Peyer's patch (tissue), 4 donors: ENCODE data around the gene TXNRD2. TPM values are rescaled to one million over a fixed set of nuclear protein-coding genes. Genes with fewer than 3 reads are reported as not detected.

ENCODE experiments used
- DNase-seq, 3 donors: peaks; one replicate each; pipeline ENCODE4 v3.0.0-alpha.2; 2017 to 2019
- H3K27ac ChIP-seq, 4 donors: fragments of 200-600 bp; sonication (generic); one replicate each; pipeline ENCODE4 v1.5.1; 2016 to 2019
- H3K27me3 ChIP-seq, 2 donors: fragments of 200-600 bp; sonication (generic); one replicate each; pipeline ENCODE4 v1.5.1; 2019
- H3K36me3 ChIP-seq, 3 donors: fragments of 200-600 bp; sonication (generic); one replicate each; pipeline ENCODE4 v1.5.1; 2016 to 2019
- H3K4me1 ChIP-seq, 4 donors: fragments of 200-600 bp; sonication (generic); one replicate each; pipeline ENCODE4 v1.5.1; 2016 to 2019
- H3K4me3 ChIP-seq, 4 donors: fragments of 200-600 bp; sonication (generic); 1 replicate in 3 of 4; 2 replicates in 1 of 4; pipeline ENCODE4 v1.5.1; 2016 to 2019; ENCODE audit warnings: mild to moderate bottlenecking in 1 of 4
- H3K9me3 ChIP-seq, 4 donors: fragments of 200-600 bp; sonication (generic); one replicate each; pipeline ENCODE4 v1.5.1; 2016 to 2019; ENCODE audit warnings: mild to moderate bottlenecking in 1 of 4
- POLR2A ChIP-seq, 2 donors: fragments of 450-650 bp; IDR thresholded peaks; one replicate each; pipeline ENCODE4 v1.5.1; 2017; ENCODE audit warnings: antibody characterized with exemption in 2 of 2, mild to moderate bottlenecking in 2 of 2, moderate library complexity in 2 of 2
- total RNA-seq, 4 donors: library from RNA; depleted of rRNA; stranded (reverse); fragments of >200 nt; gene quantifications; one replicate each; pipeline ENCODE4 v1.1.0, GENCODE V29; 2016
- TF ChIP-seq, protein P1 (sequence below), 6 experiments: fragments of 450-650 bp in 4 of 6; fragments of 200-600 bp in 2 of 6; sonication (generic) in 1 of 6; IDR thresholded peaks; one replicate each; pipeline ENCODE4 v1.5.1; 2017 to 2019; ENCODE audit warnings: antibody characterized with exemption in 6 of 6, mild to moderate bottlenecking in 3 of 6, moderate library complexity in 1 of 6

TXNRD2 gene
- total RNA-seq, 4 donors from 2014 or later: 24.7 to 29.8 (median 27.2) TPM

DNA sequence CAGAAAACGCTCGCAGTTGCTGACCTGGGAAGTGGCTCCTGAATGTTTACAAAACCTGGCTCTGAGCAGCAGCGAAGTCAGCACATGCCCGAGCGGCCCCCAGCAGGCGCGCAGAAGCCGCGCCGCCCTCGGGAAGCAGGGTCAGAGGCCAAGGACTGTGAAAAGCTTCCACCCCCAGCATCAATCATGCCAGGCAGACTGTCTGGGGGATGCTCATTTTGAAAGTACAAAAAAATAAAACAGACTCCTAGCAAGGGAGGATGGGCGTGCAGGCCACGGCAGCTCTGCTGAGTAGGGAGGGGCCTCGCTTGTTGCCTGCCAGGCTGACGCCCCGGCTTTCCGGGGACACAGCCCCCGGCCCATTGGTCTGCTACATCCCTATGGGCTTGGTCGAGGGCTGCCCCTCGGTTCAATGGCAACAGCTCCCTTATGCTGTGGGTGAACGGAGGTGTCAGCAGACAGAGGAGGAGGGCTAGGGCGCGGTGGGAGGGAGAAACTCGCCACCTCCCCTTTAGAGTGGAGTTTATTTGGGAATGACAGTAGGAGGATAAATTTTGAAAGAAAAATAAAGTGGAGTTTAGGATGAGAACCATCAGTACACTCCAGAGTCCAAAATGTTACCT, 49.2 kb downstream of the TXNRD2 start:
- DNase-seq: peak in 1 of 3 donors; percentile 40
- H3K9me3 ChIP-seq: no peaks in the 10 kb centered on the region
- peaks cover 0 to 20% (median 0%) of the 10 kb centered on the region in 3 donors for H3K36me3 ChIP-seq
- H3K4me1 ChIP-seq: peaks cover 0 to 31% (median 17%) of the 10 kb centered on the region in 4 donors
- no peaks in the 10 kb centered on the region for H3K27me3 ChIP-seq
- no peak for TF ChIP-seq POLR2A (IDR thresholded peaks at IDR 0.05)
- TF ChIP-seq, protein P1, sequence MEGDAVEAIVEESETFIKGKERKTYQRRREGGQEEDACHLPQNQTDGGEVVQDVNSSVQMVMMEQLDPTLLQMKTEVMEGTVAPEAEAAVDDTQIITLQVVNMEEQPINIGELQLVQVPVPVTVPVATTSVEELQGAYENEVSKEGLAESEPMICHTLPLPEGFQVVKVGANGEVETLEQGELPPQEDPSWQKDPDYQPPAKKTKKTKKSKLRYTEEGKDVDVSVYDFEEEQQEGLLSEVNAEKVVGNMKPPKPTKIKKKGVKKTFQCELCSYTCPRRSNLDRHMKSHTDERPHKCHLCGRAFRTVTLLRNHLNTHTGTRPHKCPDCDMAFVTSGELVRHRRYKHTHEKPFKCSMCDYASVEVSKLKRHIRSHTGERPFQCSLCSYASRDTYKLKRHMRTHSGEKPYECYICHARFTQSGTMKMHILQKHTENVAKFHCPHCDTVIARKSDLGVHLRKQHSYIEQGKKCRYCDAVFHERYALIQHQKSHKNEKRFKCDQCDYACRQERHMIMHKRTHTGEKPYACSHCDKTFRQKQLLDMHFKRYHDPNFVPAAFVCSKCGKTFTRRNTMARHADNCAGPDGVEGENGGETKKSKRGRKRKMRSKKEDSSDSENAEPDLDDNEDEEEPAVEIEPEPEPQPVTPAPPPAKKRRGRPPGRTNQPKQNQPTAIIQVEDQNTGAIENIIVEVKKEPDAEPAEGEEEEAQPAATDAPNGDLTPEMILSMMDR (IDR thresholded peaks at IDR 0.05): no peak
- H3K4me3 ChIP-seq: peak overlapping the region in 3 of 4 donors; percentile 28 to 38 (median 30)
- peak overlapping the region; percentile 62 to 89 (median 76) for H3K27ac ChIP-seq

DNA sequence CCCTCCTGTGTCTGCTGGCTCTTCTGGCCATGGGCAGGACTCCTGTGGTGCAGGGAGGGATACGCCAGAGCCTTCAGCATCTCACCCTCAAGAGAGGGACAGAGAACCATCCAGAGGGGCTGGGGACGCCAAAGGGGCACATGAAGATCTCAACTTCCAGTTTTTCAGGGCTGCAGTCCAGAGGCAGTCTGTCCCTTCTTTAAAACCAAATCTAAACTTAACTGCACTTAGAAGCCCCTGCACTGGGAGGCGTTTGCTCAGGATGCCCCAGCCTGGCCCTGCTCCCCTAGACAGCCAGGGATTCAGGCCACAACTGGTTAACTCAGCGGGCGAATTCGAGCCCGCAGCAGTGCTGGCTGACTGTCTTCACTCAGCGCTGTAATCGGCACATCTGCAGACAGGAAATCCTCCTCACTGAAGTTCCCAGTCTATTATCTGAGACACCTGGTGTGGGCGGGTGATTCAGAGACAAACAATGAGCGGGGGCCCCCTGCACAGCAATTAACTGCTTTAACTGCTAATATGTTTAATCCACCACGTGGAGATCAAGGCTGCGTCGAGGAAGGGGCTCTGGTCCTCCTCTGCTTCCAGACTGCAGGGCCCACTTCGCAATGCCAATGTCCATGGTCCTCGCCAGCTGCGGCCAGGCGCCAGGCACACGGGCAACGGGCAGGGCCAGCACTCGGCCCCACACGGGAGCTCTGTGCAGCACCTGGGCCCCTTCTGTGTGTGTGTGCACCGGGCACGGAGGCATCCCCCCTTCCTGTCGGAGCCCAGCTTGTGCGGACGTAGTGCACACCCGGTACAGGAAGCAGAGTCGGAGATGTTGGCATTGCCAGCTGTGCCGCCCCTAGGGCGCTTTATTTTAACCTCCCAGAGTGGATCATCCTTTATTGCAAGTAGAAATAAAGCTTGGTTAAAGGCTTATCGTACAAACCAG, 50.0 kb downstream of the TXNRD2 start:
- H3K27me3 ChIP-seq: no peaks in the 10 kb centered on the region
- H3K4me3 ChIP-seq: peak overlapping the region in 3 of 4 donors; percentile 28 to 38 (median 30)
- no peaks in the 10 kb centered on the region for H3K9me3 ChIP-seq
- peak in 2 of 3 donors; percentile 80 for DNase-seq
- TF ChIP-seq POLR2A (IDR thresholded peaks at IDR 0.05): no peak
- TF ChIP-seq, protein P1 (IDR thresholded peaks at IDR 0.05): no peak
- H3K36me3 ChIP-seq: peaks cover 0 to 13% (median 0%) of the 10 kb centered on the region in 3 donors
- peak overlapping the region; percentile 62 to 89 (median 76) for H3K27ac ChIP-seq
- H3K4me1 ChIP-seq: peaks cover 0 to 35% (median 18%) of the 10 kb centered on the region in 4 donors

DNA sequence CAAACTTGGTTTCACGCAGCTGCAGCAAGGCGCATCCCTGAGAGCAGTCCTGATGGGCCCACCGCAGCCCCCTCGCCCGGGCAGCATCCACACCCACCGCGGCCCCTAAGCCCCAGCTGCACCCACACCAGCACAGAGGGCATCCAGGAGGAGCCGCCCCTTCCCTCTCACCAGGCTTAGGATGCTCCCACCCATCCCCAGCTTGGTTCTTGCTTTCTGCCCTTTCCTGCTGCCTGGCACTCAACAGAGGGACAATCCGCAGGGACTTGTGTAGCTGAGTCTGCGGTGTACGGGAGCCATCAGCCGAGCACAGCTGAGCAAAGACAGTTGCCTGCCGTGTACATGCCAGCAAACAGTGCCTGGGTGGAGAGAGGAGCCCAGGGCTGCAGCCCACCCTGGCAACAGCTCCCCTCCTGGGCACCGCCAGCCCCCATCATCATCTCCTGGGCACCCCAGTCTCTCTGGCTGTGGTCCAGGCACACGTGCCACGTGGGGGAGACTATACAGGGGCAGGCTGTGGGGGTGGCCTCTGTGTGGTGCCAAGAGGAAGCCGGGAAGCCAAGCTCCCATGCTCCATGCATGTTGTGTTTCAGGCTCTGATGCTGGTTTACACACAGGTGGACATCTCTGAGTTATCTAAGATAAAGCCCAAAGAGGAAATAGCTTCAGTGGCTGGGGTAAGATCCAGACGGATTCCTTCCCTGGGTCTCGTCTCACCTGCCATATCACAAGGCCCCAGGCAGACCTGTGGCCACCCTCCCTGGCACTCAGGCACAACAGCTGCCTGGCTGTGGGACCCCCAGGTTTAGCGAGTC, 50.9 kb downstream of the TXNRD2 start:
- Histone ChIP-seq H3K4me3 (no peak overlapping the region), H3K9me3 (no peaks in the 10 kb centered on the region), H3K27me3 (no peaks in the 10 kb centered on the region), H3K36me3 (peaks cover 0 to 12% (median 0%) of the 10 kb centered on the region in 3 donors), H3K4me1 (peaks cover 0 to 43% (median 25%) of the 10 kb centered on the region in 4 donors), H3K27ac (peak overlapping the region; percentile 62 to 89 (median 76))
- no peak for TF ChIP-seq POLR2A (IDR thresholded peaks at IDR 0.05)
- TF ChIP-seq, protein P1 (IDR thresholded peaks at IDR 0.05): no peak
- DNase-seq: no peak

DNA sequence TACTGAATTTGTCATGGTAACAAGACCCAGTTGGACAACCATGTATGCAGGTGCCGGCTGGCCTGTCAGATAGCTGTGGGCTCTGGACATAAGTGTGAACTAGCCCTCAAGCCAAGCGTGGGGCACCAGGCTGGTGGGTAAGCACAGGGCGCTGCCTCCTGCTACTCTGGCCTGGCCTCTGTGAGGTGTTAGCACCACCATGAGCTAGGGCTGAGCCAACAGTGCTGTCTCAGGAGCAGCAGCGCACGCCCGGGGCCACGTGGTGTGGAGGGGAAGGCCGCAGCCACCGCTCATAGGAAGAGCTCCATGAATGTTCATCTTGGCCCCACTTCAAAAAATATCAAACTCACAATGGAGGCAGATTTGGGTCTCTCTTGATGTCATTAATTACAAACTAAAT, 51.7 kb downstream of the TXNRD2 start:
- H3K36me3 ChIP-seq: peaks cover 0 to 8% (median 0%) of the 10 kb centered on the region in 3 donors
- no peak overlapping the region for H3K4me3 ChIP-seq
- H3K27me3 ChIP-seq: no peaks in the 10 kb centered on the region
- H3K9me3 ChIP-seq: no peaks in the 10 kb centered on the region
- TF ChIP-seq, protein P1 (IDR thresholded peaks at IDR 0.05): no peak
- no peak for TF ChIP-seq POLR2A (IDR thresholded peaks at IDR 0.05)
- H3K27ac ChIP-seq: no peak overlapping the region
- peaks cover 0 to 43% (median 25%) of the 10 kb centered on the region in 4 donors for H3K4me1 ChIP-seq
- DNase-seq: no peak

DNA sequence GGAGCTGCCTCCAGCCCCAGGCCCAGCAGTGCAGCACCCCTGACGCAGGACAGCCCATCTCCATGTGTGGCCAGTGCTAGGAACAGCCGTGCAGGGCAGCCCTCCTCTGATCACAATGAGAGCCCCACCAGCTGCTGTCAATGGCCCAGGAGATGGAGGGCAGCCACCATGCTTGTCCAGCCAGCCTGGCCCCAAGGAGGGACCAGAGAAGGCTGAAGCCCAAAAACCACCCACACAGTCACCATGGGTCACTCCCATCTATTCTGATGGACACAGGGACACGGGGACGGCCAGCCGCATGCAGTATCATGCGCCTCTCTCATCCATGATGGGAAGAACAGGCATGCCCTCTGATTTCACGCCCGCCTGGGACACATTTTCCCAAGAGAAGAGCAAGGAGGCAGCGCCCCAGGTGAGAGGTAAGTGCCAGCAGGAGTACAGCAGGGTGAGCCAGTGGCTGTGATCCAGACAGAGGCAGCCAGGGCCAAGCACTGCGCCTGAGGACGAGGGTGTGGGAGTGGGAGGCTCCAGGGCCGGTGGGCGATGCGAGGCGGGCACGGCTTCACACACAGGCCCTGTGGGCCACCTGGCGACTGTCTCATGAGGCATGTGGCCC, 53.4 kb downstream of the TXNRD2 start:
- no peaks in the 10 kb centered on the region for H3K36me3 ChIP-seq
- H3K27ac ChIP-seq: no peak overlapping the region
- TF ChIP-seq POLR2A (IDR thresholded peaks at IDR 0.05): no peak
- TF ChIP-seq, protein P1 (IDR thresholded peaks at IDR 0.05): no peak
- no peaks in the 10 kb centered on the region for H3K9me3 ChIP-seq
- no peak overlapping the region for H3K4me3 ChIP-seq
- peaks cover 0 to 43% (median 25%) of the 10 kb centered on the region in 4 donors for H3K4me1 ChIP-seq
- DNase-seq: no peak
- no peaks in the 10 kb centered on the region for H3K27me3 ChIP-seq
